H1 (cell line): ENCODE data around the gene TECPR2. TPM values are rescaled to one million over a fixed set of nuclear protein-coding genes. Genes with fewer than 3 reads are reported as not detected.

Experiments used
- CTCF ChIA-PET: fragments of 300-600 bp; sonication (Branson Sonifier 250); formaldehyde crosslinking; loops from one replicate; lab custom pipeline; 2021; ENCODE audit not compliant: partially characterized antibody; lab: Charles Lee
- POLR2A ChIA-PET: fragments of 300-600 bp; sonication (Branson Sonifier 250); formaldehyde crosslinking; loops from one replicate; lab custom pipeline; 2021; ENCODE audit warnings: inconsistent platforms; ENCODE audit not compliant: partially characterized antibody; lab: Charles Lee
- DNase-seq, 2 experiments: peaks; one replicate each; pipeline versions ENCODE4 v3.0.0 to v3.0.0-alpha.2; 2010 to 2022; ENCODE audit warnings: low spot score in 2 of 2, low read depth in 1 of 2, mixed read lengths in 1 of 2
- FAIRE-seq: peaks from 2 replicates; lab custom pipeline; 2011; peaks lifted over from hg19 to GRCh38; lab: Jason Lieb, UNC
- H2AFZ ChIP-seq: 2 replicates; pipeline ENCODE4 v1.8.1; 2012; ENCODE audit warnings: low read length, inconsistent platforms
- H2AK5ac ChIP-seq: 2 replicates; pipeline ENCODE4 v1.6.1; 2013; ENCODE audit warnings: low read depth, low read length
- H2BK120ac ChIP-seq: replicated peaks from 2 replicates; pipeline ENCODE3; 2013; ENCODE audit warnings: low read depth, low read length, inconsistent platforms
- H2BK12ac ChIP-seq: 2 replicates; pipeline ENCODE4 v1.6.1; 2013; ENCODE audit warnings: low read depth, low read length
- H2BK15ac ChIP-seq: 2 replicates; pipeline ENCODE4 v1.6.1; 2013; ENCODE audit warnings: low read length
- H2BK20ac ChIP-seq: 2 replicates; pipeline ENCODE4 v1.6.1; 2013; ENCODE audit warnings: low read length
- H2BK5ac ChIP-seq: 2 replicates; pipeline ENCODE4 v1.6.1; 2013; ENCODE audit warnings: low read depth, low read length
- H3K14ac ChIP-seq: 2 replicates; pipeline ENCODE4 v1.6.1; 2013; ENCODE audit warnings: inconsistent platforms; ENCODE audit not compliant: insufficient read length
- H3K18ac ChIP-seq: 2 replicates; pipeline ENCODE4 v1.6.1; 2013; ENCODE audit warnings: low read length; ENCODE audit errors: extremely low read depth
- H3K23ac ChIP-seq: 2 replicates; pipeline ENCODE4 v1.6.1; 2013; ENCODE audit warnings: inconsistent platforms; ENCODE audit not compliant: insufficient read length
- H3K23me2 ChIP-seq: 2 replicates; pipeline ENCODE4 v1.6.1; 2013; ENCODE audit warnings: low read depth, low read length
- H3K27ac ChIP-seq: 2 replicates; pipeline ENCODE4 v1.6.1; 2011; ENCODE audit warnings: low read depth, low read length, inconsistent platforms
- H3K27me3 ChIP-seq, 4 experiments: replicated peaks in 1 of 4; 1 replicate in 1 of 4; 2 replicates in 3 of 4; pipeline versions ENCODE4 v1.6.1 to v1.8.1; 2011 to 2013; ENCODE audit warnings: low read length in 3 of 4, mild to moderate bottlenecking in 3 of 4, inconsistent platforms in 2 of 4, mixed read lengths in 2 of 4, moderate library complexity in 1 of 4; ENCODE audit not compliant: control insufficient read depth in 3 of 4, insufficient read depth in 3 of 4; ENCODE audit errors: extremely low read depth in 1 of 4
- H3K36me3 ChIP-seq, 4 experiments: 2 replicates each; pipeline versions ENCODE4 v1.6.1 to v1.8.1; 2011 to 2013; ENCODE audit warnings: mild to moderate bottlenecking in 4 of 4, low read length in 3 of 4, moderate library complexity in 2 of 4, control low read depth in 1 of 4, inconsistent platforms in 1 of 4; ENCODE audit not compliant: insufficient read depth in 4 of 4, control insufficient read depth in 2 of 4
- H3K4ac ChIP-seq: replicated peaks from 2 replicates; pipeline ENCODE3; 2013; ENCODE audit warnings: low read length, low read depth, mixed read lengths, inconsistent platforms; ENCODE audit not compliant: insufficient read length
- H3K4me1 ChIP-seq, 4 experiments: replicated peaks in 1 of 4; 1 replicate in 1 of 4; 2 replicates in 3 of 4; pipeline versions ENCODE4 v1.6.1 to v1.8.1; 2011 to 2013; ENCODE audit warnings: low read length in 3 of 4, inconsistent platforms in 2 of 4, mixed read lengths in 1 of 4; ENCODE audit not compliant: insufficient read depth in 4 of 4, control insufficient read depth in 3 of 4
- H3K4me2 ChIP-seq, 2 experiments: 2 replicates each; pipeline versions ENCODE4 v1.6.1 to v1.8.1; 2011 to 2013; ENCODE audit warnings: low read depth in 2 of 2, low read length in 2 of 2, control low read depth in 1 of 2, inconsistent platforms in 1 of 2, mild to moderate bottlenecking in 1 of 2; ENCODE audit not compliant: insufficient read depth in 1 of 2
- H3K4me3 ChIP-seq, 4 experiments: fragments of 200-600, 300-600 bp in 1 of 4; sonication (generic), shearing (Covaris generic), sonication (Bioruptor Twin) in 1 of 4; 2 replicates each; pipeline versions ENCODE4 v1.5.1 to v1.8.1; 2011 to 2016; ENCODE audit warnings: low read length in 4 of 4, low read depth in 3 of 4, control low read depth in 2 of 4, inconsistent platforms in 2 of 4, mild to moderate bottlenecking in 2 of 4, mixed read lengths in 1 of 4, moderate library complexity in 1 of 4; ENCODE audit not compliant: insufficient read depth in 2 of 4; ENCODE audit errors: extremely low read depth in 1 of 4
- H3K56ac ChIP-seq: replicated peaks from 2 replicates; pipeline ENCODE3; 2013; ENCODE audit warnings: low read depth, mild to moderate bottlenecking, mixed read lengths, low read length, inconsistent platforms; ENCODE audit not compliant: insufficient read length
- H3K79me1 ChIP-seq: 2 replicates; pipeline ENCODE4 v1.6.1; 2013; ENCODE audit warnings: low read depth, low read length, control low read depth
- H3K79me2 ChIP-seq, 2 experiments: 2 replicates each; pipeline versions ENCODE4 v1.6.1 to v1.8.1; 2012 to 2013; ENCODE audit warnings: low read length in 2 of 2, mild to moderate bottlenecking in 2 of 2, inconsistent platforms in 1 of 2; ENCODE audit not compliant: insufficient read depth in 2 of 2, control insufficient read depth in 1 of 2
- H3K9ac ChIP-seq, 4 experiments: replicated peaks in 1 of 4; 1 replicate in 1 of 4; 2 replicates in 3 of 4; pipeline versions ENCODE4 v1.6.1 to v1.8.1; 2011 to 2013; ENCODE audit warnings: low read depth in 3 of 4, low read length in 3 of 4, control low read depth in 2 of 4, mild to moderate bottlenecking in 2 of 4, moderate library complexity in 2 of 4, inconsistent platforms in 1 of 4; ENCODE audit errors: extremely low read depth in 1 of 4
- H3K9me3 ChIP-seq, 2 experiments: 2 replicates each; pipeline versions ENCODE4 v1.6.1 to v1.8.1; 2012 to 2013; ENCODE audit warnings: mild to moderate bottlenecking in 2 of 2, moderate library complexity in 2 of 2, control low read depth in 1 of 2, inconsistent platforms in 1 of 2, low read depth in 1 of 2, low read length in 1 of 2, mixed read lengths in 1 of 2; ENCODE audit not compliant: insufficient read depth in 2 of 2
- H4K20me1 ChIP-seq, 2 experiments: replicated peaks in 1 of 2; 2 replicates each; pipeline versions ENCODE3 to v1.8.1; 2011 to 2013; ENCODE audit warnings: inconsistent platforms in 2 of 2, low read length in 2 of 2, mild to moderate bottlenecking in 1 of 2; ENCODE audit not compliant: insufficient read depth in 2 of 2, control insufficient read depth in 1 of 2
- H4K5ac ChIP-seq: 2 replicates; pipeline ENCODE4 v1.6.1; 2013; ENCODE audit warnings: low read length, low read depth, mixed read lengths, inconsistent platforms; ENCODE audit not compliant: insufficient read length
- H4K8ac ChIP-seq: 2 replicates; pipeline ENCODE4 v1.8.0; 2013; ENCODE audit warnings: mild to moderate bottlenecking, moderate library complexity, low read length, inconsistent platforms; ENCODE audit not compliant: insufficient read depth; ENCODE audit errors: extremely low read depth
- H4K91ac ChIP-seq: replicated peaks from 2 replicates; pipeline ENCODE3; 2013; ENCODE audit warnings: low read length, mixed read lengths, inconsistent platforms; ENCODE audit not compliant: insufficient read length
- BACH1 ChIP-seq: IDR thresholded peaks from 2 replicates; pipeline ENCODE4 v1.6.1; 2012; ENCODE audit warnings: low read length, improper control_type of control experiment
- BCL11A ChIP-seq, 2 experiments: IDR thresholded peaks; one replicate each; pipeline ENCODE4 v1.6.1; 2011; ENCODE audit warnings: low read depth in 2 of 2, low read length in 2 of 2, mild to moderate bottlenecking in 2 of 2
- CREB1 ChIP-seq: IDR thresholded peaks from 2 replicates; pipeline ENCODE4 v1.6.1; 2012; ENCODE audit warnings: inconsistent platforms
- EGR1 ChIP-seq: IDR thresholded peaks from 2 replicates; pipeline ENCODE4 v1.6.1; 2011; ENCODE audit warnings: low read depth, low read length, borderline replicate concordance
- GTF2F1 ChIP-seq: IDR thresholded peaks from 2 replicates; pipeline ENCODE4 v1.6.1; 2012; ENCODE audit warnings: low read depth, low read length, improper control_type of control experiment, borderline replicate concordance
- JUN ChIP-seq: IDR thresholded peaks from 2 replicates; pipeline ENCODE4 v1.6.1; 2011; ENCODE audit warnings: low read depth, mild to moderate bottlenecking, improper control_type of control experiment, low read length
- POLR2AphosphoS5 ChIP-seq: IDR thresholded peaks from 2 replicates; pipeline ENCODE4 v1.6.1; 2011; ENCODE audit warnings: low read depth, low read length
- RBBP5 ChIP-seq: IDR thresholded peaks from 2 replicates; pipeline ENCODE4 v1.7.1; 2012; ENCODE audit warnings: low read depth, mild to moderate bottlenecking, inconsistent platforms, low read length, moderate library complexity, borderline replicate concordance
- SIRT6 ChIP-seq: IDR thresholded peaks from one replicate; pipeline ENCODE4 v1.7.1; 2012; ENCODE audit warnings: low read length, inconsistent platforms
- SP2 ChIP-seq: IDR thresholded peaks from 2 replicates; pipeline ENCODE4 v1.6.1; 2012; ENCODE audit warnings: mild to moderate bottlenecking, low read length, inconsistent platforms
- TEAD4 ChIP-seq: IDR thresholded peaks from 2 replicates; pipeline ENCODE4 v1.6.1; 2012; ENCODE audit warnings: low read depth, low read length, inconsistent platforms, mixed read lengths
- YY1 ChIP-seq: IDR thresholded peaks from 2 replicates; pipeline ENCODE4 v1.6.1; 2011; ENCODE audit warnings: low read depth, mild to moderate bottlenecking, low read length
- ZNF274 ChIP-seq: IDR thresholded peaks from 2 replicates; pipeline ENCODE4 v1.7.0; 2012; ENCODE audit warnings: low read length, borderline replicate concordance; ENCODE audit errors: extremely low read depth
- WGBS, 2 experiments: shearing (Covaris generic) in 1 of 2; methylation state at CpG; one replicate each; pipeline versions ENCODE4 v1.1.6 to v1.1.7; 2013 to 2015; ENCODE audit warnings: low lambda C conversion rate in 2 of 2, mixed read lengths in 2 of 2, inconsistent platforms in 1 of 2, low coverage in 1 of 2, missing lambda C conversion rate in 1 of 2; ENCODE audit not compliant: insufficient replicate concordance in 2 of 2, insufficient coverage in 1 of 2, insufficient read length in 1 of 2; ENCODE audit errors: extremely low coverage in 1 of 2, missing lambda C conversion rate in 1 of 2; 5-methylcytosine and 5-hydroxymethylcytosine counted together
- polyA plus RNA-seq, 7 experiments: library from polyadenylated mRNA; depleted of rRNA in 3 of 7; stranded (reverse) in 5 of 7; unstranded in 2 of 7; fragments of >200 nt in 5 of 7; fragments of 200-250 nt in 2 of 7; gene quantifications; 1 replicate in 5 of 7; 2 replicates in 1 of 7; 4 replicates in 1 of 7; pipeline versions ENCODE4 v1.2.1 to v1.2.3, GENCODE V29; 2011 to 2013; ENCODE audit warnings: missing spikeins in 2 of 7, mixed read lengths in 2 of 7
- total RNA-seq: library from RNA; stranded (reverse); fragmentation: NEBNext Ultra II Directional; extraction: Animal tissue kit (Norgen Biotek cat#: 25700); gene quantifications from 2 replicates; pipeline ENCODE4 v1.2.1, GENCODE V29; 2021

TECPR2 gene
- total and polyA plus RNA-seq, 2 of the 8 experiments (the other 6 are each of a cell fraction or from before 2014, with no cell fraction given) = 6.8 to 19.4 TPM

GRCh38 chr14:102517392-102518062 lies 154.8 kb downstream of the TECPR2 start:
- Histone ChIP-seq H3K4me1 (peaks cover 0 to 5% (median under 1%) of the 10 kb centered on the region in 4 experiments; a peak in 2 of 7 replicates), H4K20me1 (no peaks in the 10 kb centered on the region), H2BK5ac (peak overlapping the region; percentile 78; the same call in 1 of the 2 replicates), H3K23ac (no peak overlapping the region), H3K4me2 (peak overlapping the region; percentile 57 to 98; a peak in 3 of 4 replicates), H3K56ac (peak overlapping the region; percentile 74), H3K18ac (peak overlapping the region; percentile 78), H3K4me3 (peak overlapping the region; percentile 48 to 81 (median 62)), H3K36me3 (no peaks in the 10 kb centered on the region), H2BK20ac (no peak overlapping the region), H3K23me2 (peaks cover 5% of the 10 kb centered on the region), H4K8ac (peak overlapping the region; percentile 69), H3K14ac (no peak overlapping the region), H3K79me2 (no peaks in the 10 kb centered on the region), H3K4ac (peak overlapping the region; percentile 72), H2BK15ac (peak overlapping the region; percentile 72; the same call in 1 of the 2 replicates), H3K27me3 (peaks cover 0 to 4% (median 1%) of the 10 kb centered on the region in 4 experiments; a peak in 2 of 7 replicates), H3K27ac (no peak overlapping the region), H2AFZ (peak overlapping the region; percentile 49; the same call in 1 of the 2 replicates), H2BK120ac (no peak overlapping the region), H2BK12ac (peak overlapping the region; percentile 80; the same call in 1 of the 2 replicates), H2AK5ac (no peak overlapping the region), H3K79me1 (no peaks in the 10 kb centered on the region), H3K9ac (peak overlapping the region in 3 of 4 experiments; percentile 8 to 57 (median 33); a peak in 4 of 7 replicates), H4K91ac (peak overlapping the region; percentile 47), H4K5ac (no peak overlapping the region), H3K9me3 (no peaks in the 10 kb centered on the region)
- peak in 1 of 2 experiments; percentile 74 for DNase-seq
- ChIA-PET POLR2A (interaction anchor here (0.6 to 1.1 kb wide), 3 partner anchors 27 to 200 kb away, joined by 3 to 4 read pairs (median 4); no protein-coding TSS in a partner anchor), CTCF (interaction anchor here (1.0 to 2.2 kb wide), 9 partner anchors 9 to 79 kb away, joined by 3 to 6 read pairs (median 4); no protein-coding TSS in a partner anchor)
- WGBS, 2 experiments = 25% methylated on average over 31 of the region's 37 CpGs; no CpG with 5 or more reads in 1 of the 2 experiments
- FAIRE-seq = no peak
- no peak for TF ChIP-seq RBBP5
- no peak for TF ChIP-seq BCL11A (IDR thresholded peaks at IDR 0.05; ENCODE audit: low read depth in 2 of 2, low read length in 2 of 2)
- TF ChIP-seq CREB1 = no peak
- no peak for TF ChIP-seq POLR2AphosphoS5
- TF ChIP-seq EGR1 = no peak
- no peak for TF ChIP-seq JUN
- TF ChIP-seq SP2 = no peak
- no peak for TF ChIP-seq GTF2F1
- no peak for TF ChIP-seq BACH1
- no peak for TF ChIP-seq ZNF274
- TF ChIP-seq SIRT6 = no peak
- no peak for TF ChIP-seq YY1
- no peak for TF ChIP-seq TEAD4
